KBM-7 (cell line): ENCODE data around the gene PLAGL1.
A peak's percentile ranks its signal among the peaks of the same experiment; 100 is the strongest.
"Not testable (repeated sequence)": the region's sequence is repeated elsewhere in the genome, so short reads cannot be mapped to it uniquely, and the experiment has no call there.

ENCODE experiments used
- DNase-seq: peaks from one replicate; pipeline ENCODE4 v3.0.0-alpha.2; 2015
- in situ Hi-C: fragments of 300-500 bp; cut with MboI; formaldehyde crosslinking; loops from 2 replicates; pipeline ENCODE4 v1.14.3; 2020; ENCODE audit warnings: low sequenced_read_pairs, low pct_unique_long_range_greater_than_20kb, mixed read lengths

The PLAGL1 gene

DNA sequence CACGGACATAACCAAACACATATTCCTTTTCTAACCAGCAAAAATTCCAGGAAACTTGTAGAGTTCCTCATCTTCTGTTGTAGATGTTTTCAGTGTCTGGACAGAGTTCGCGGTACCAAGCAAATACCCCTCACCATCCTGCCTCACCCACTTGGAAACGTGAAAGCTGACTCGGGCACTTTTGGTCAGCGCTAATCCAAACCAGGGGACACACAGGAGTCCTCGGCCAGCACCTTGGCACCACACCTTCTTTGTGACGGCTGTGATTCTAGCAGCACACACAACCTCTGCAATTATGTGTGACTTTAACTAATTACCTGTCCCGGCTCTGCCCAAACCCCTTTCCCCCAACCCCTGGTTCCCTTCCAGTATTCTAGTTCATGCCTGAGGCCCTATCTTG lies 58.1 kb downstream of the PLAGL1 start:
- DNase-seq, result no peak
- in situ Hi-C loops, result no loop called here

DNA sequence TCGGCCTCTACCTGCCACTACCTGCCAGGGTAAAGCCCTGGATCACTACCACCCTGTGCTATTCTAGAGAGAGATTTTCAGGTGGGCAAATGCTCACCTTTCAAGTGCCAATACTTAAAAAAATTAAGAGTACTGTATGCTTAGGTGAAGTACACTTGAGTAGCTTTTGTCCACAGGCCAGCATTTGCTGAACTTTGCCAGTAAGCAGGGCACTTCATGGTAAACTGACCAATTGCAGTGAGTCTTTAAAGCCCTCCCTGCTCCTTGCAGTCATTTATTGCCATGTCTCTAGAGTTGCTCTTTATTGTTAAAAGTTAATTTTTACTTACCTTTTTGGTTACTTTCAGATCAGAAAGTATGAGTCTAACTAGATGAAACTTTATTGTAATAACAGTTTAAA lies 58.5 kb downstream of the PLAGL1 start:
- in situ Hi-C loops, result no loop called here
- DNase-seq, result no peak

DNA sequence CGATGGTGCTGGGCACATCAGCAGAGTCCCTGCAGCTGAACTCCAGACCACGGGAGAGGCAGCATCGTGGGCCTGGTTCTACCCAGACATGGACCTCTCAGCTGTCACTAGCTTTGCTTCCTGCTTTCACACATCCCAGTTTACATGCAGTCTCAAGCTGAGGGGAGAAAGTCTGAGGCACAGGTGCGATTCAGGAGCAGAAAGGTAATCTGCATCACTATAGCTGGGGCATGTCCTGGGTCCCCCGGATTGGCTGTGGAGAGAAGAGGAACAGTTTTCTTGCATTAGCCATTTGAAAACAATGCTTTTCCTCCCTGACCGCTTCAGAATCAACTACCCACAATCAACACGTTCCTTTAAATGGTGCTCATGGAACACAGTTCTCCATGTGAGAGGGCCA lies 59.9 kb downstream of the PLAGL1 start:
- DNase-seq, result no peak
- in situ Hi-C loops, result no loop called here

DNA sequence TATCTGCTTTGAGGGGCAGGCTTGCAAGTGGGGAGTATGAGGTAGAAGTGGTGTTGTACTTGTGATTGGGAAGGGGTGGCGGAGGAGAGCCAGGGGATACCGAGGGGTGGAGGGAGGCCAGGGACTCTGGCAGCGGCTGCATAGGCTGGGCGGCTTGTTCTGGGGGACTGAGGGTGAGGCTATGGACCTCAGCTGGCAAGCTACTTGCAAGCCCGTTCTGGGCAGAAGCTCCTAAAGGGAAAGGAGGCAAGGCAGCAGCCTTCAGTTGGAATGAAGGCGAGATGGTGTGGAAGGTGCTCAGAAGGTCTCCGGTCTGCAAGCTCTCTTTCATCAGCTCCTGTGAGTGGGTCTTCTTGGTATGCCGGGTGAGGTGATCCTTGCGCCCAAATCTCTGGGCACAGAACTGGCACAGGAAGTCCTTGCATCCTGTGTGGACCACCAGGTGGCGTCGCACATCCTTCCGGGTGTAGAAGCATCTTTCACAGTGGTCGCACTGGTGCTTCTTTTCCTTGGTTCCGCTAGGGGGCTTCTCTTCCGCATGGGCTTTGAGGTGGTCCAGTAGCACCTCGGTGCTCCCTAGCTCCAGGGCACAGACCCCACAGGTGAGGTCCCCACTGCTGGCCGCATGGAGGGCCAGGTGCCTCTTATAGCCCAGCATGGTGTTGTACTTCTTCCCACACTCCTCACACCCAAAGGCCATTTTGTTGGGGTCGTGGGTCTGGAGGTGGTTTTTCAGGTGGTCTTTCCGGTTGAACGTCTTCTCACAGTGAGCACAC lies 66.0 kb downstream of the PLAGL1 start:
- DNase-seq, result peak; percentile 45
- in situ Hi-C loops, result no loop called here

DNA sequence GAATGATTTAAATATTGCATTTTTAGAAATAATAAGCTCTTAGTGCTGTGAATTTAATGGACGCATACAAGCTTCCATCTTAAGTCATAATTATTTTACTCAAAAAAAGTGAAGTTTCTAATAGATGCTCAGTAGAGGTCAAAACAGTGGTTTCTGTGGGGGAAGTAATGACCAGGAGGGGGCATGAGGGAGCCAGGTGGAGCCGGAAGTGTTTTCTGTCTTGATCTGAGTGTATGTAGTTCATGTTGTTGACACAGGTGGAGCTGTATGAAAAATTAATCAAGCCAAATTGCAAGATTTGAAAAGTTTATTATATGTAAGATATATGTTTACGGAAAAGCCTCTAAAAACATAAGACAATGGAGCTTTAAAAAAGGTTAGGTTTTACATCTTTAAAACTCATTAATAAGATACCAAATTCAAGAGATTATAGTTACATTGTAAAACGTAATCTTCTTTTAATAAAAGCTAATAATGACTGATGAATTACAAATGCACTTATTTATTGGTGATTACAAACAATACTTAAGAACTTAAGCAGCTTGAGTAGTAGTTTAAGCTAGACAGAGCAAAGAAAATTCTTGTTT lies 68.0 kb downstream of the PLAGL1 start:
- in situ Hi-C loops, result no loop called here
- peak; percentile 79 for DNase-seq

DNA sequence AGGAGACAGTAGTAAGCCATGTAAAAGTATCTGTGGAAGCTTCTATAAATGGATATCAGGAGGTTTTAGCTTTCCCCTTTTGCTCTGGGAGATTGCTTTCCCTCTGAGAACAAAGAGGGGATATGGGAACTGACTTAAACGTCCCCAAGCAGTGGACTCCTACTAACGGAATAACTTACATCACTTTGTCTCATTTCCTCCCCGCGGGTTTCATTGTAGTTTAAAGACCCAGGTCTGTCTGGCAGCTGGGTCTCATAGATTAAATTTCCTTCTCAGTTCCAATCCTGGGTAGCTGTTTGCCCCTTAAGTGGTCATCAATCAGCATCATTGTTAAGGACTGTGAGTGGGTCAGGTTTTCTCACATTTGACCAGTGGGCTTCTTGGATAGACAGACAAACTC lies 68.7 kb downstream of the PLAGL1 start:
- in situ Hi-C loops, result no loop called here
- no peak for DNase-seq

DNA sequence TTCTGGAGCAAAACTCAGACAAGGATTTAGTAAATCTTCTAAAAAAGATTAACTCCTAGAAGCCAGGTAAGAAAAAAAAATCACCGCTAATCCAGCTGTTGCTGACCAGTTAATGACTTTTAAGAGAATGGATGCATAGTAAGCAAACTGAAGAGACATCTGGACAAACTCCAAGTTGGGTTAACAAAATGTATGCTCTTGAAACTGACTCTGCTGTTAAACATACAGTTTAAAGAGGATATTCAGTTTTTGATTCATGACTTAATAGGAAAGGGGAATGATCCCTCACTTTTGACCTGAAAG lies 70.4 kb downstream of the PLAGL1 start:
- DNase-seq, result no peak
- in situ Hi-C loops, result no loop called here

DNA sequence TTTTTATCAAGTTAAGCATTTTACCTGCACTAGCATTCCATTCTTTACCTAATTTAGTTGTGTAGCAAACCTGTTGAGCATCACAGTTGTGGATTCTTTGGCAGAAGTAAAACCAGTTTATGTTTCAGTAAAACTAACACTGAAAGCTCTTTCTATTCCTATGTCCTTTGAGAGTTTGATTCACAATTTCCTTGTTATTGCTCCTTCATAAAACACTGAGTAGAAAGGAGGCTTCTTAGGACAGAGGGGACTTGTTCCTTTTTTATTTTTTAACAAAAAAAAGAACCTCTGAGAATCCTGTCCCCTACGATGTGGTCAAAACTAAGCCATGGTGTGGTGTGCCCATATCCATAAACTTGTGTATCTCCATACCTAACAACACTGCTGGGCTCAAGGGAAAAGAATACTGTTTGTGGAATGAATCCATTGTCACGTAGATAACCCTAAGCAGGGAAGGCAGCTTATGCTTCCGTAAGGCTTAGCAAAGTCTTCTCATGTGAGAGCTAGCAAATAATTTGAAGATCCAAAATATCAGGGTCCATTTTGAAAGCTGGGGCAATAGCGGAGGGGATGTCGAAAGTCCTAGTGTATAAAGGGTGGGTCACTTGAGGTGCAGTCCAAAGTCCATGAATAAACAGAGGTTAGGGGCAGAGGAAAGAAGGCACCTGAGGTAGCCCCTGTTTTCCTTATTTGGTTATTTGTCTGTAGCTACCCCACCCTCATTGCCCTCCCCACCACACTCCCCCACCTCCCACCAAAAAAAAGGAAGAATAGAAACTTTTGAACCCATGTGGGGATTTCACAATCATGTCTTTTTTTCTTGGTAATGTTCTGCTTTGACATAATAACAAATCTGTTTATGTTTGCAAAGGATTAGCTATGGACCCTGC lies 71.0 kb downstream of the PLAGL1 start:
- DNase-seq, result no peak
- in situ Hi-C loops, result no loop called here

DNA sequence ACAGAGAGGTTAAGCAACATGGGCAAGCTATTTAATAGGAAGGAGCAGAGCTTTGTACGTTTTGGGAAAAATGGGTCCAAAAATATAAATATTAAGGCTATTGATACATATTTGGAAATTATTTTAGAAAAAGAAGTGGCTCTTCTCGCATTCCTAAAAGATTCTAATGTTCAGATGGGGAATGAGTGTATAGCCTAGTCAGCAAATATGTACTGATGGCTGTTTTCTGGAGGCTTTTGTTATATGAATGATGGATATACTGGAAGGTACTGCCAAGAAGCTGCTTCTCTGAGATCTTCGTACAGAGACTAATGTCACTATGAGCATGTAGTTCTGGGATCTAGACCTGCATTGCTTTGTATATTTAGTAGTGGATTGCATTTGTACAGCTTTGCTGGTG lies 71.7 kb downstream of the PLAGL1 start:
- in situ Hi-C loops, result no loop called here
- no peak for DNase-seq

DNA sequence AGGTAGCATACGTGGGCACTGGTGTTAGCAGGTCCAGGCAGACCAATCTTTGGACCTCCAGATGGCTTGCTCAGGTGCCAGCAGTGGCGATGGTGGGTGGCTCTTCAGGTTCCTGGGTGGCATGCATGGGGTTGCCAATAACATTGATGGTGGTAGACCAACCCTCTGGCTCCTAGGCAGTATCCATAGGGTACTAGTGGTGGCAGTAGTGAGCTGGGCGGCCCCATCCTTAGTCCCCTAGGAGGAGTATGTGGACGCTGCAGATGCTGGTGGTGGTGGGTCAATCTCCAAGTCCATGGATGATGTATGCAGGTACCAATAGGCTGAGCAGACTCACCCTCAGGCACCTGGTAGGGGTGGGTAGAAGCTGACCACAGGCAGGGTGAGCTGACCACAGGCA lies 73.2 kb downstream of the PLAGL1 start:
- no peak for DNase-seq
- in situ Hi-C loops, result no loop called here

DNA sequence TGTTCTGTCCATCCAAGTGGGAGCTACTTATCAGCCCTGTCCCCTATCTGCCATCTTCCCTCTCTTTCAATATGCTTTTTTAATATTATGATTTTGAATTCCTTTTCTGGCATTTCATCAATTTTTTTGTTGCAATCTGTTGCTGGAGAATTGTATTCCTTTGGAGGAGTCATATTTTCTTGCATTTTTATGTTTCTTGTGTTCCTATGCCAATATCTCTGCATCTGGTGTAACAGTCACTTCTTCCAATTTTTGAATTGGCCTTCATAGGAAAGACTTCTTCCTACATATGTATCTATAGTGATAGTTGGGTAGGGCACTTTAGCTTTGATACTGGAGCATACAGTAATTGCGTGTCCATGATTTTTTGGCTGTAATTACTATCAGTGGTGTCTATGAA lies 73.7 kb downstream of the PLAGL1 start:
- in situ Hi-C loops, result no loop called here
- DNase-seq, result no peak

DNA sequence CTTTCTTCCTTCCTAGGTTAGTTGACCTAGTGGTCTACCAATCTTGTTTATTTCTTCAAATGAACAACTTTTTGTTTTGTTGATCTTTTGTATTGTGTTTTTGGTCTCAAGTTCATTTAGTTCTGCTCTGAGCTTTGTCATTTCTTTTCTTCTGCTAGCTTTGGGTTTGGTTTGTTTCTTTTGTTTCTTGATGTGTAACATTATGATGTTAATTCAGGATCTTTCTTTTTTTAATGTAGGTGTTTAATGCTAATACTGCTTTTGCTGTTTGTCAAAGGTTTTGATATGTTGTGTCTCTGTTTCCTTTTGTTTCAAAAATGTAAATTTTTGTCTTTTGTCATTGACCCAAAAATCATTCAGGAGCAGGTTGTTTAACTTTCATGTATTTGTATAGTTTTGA lies 78.1 kb downstream of the PLAGL1 start:
- DNase-seq, result no peak
- in situ Hi-C loops, result no loop called here

DNA sequence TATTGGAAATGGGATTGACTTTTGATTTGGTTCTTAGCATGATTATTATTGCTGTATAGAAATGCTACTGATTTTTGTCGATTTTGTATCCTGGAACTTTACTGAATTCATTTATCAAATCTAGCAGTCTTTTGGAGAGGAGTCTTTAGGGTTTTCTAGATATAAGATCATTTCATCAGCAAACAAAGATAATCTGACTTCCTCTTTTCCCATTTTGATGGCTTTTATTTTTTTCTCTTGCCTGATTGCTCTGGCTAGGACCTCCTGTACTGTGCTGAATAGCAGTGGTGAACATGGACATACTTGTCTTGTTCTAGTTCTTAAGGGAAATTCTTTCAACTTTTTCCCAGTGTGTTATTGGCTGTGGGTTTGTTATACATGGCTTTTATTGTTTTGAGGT lies 79.2 kb downstream of the PLAGL1 start:
- DNase-seq, result no peak
- in situ Hi-C loops, result no loop called here

DNA sequence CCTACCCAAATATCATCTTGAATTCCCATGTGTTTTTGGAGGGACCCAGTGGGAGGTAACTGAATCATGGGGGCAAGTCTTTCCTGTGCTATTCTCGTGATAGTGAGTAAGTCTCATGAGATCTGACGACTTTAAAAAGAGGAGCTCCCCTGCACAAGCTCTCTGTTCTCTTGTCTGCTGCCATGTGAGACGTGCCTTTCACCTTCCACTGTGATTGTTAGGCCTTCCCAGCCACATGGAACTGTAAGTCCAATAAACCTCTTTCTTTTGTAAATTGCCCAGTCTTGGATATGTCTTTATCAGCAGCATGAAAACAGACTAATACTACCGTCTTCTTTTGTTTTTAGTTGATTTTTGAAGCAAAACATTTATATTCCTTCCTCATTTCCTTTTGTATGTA lies 91.0 kb downstream of the PLAGL1 start:
- DNase-seq, in situ Hi-C loops: not testable (repeated sequence)

DNA sequence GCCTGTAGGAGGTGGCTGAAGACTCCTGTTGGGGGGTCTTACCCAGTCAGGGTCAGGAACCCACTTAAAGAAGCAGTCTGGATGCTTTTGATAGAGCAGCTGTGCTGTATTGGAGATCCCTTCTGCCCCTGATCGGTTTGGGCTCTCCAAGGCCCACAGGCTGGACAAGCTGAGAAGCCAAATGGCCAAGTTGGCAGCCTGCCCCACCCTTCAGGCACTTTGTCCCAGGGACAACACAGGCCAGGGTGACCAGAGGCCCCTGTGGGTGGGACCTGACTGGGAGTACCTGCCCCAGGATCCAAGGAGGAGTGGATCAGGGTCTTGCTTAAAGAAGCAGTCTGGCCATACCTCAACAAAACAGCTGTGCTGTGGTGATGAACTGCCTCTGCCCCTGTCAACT lies 95.4 kb downstream of the PLAGL1 start:
- no peak for DNase-seq
- in situ Hi-C loops, result no loop called here

DNA sequence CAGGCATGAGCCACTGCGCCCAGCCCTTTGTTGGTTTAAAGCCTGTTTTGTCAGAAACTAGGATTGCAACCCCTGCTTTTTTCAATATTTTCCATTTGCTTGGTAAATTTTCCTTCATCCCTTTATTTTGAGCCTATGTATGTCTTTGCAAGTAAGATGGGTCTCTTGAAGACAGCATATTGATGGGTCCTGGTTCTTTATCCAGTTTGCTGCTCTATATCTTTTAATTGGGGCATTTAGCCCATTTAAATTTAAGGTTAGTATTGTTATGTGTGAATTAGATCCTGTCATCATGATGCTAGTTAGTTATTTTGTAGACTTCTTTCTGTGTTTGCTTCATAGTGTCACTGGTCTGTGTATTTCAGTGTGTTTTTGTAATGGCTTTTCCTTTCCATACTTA lies 97.0 kb downstream of the PLAGL1 start:
- no peak for DNase-seq
- in situ Hi-C loops, result no loop called here

DNA sequence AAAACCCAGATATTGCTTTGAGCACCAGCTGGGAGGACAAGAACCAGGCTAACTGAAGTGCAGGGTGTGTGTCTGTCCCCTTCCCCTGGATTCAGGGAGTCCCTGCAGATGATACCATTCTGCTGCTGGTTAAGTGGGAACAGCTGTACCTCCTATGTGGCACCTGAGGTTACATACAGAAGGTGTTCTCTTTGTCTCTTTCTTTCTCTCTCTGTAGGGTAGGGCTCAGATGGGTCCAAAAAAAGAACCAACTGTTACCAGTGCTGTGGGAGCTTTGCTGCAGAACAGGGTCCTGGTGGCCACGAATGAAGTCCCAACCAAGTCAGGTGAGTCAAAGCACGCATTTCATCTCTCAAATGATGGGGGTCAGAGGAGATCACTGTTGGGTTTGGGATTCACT lies 105.2 kb downstream of the PLAGL1 start:
- in situ Hi-C loops, result no loop called here

DNA sequence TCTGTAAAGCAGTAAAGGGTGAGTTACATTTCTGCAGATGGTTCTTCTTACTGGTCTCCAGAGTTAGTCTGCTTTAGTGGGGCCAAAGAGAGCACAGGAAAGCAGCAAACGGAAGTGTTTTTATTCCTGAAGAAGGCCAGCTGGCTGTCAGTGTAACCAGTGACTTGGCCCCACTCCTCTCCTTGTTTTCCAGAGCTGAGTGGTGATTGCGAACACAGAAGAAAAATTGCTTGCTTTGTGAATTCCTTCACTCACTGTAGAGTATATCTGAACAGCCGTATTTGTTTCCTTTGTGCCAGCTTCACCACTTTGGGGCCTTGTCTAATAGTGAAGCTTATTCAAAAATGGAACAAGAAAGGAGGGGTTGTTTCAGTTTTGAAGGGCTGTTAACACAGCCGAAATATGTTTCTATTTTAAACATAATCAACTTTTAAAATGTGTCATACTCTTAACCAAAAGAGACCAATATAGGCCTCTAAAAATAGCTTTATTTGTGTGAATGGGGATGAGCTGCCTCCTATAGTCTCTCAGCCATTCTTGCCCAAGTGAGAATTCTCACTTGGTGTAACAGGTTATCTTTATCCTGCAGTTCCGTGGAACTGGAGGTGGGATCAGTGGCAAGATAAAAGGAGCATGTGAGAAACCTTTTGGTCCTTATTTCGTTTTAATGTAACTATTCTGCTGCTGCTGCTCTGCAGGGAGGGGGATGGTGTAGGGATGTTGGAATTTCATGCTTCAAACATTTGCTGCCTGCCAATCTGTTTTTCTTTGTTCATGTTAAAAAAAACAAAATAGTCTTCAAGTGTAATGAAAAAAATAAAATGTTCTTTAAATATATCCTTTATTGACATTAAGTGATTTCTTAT lies 105.9 kb downstream of the PLAGL1 start:
- in situ Hi-C loops, result no loop called here
- DNase-seq, result no peak

More for the DNA sequence above, 105.2 kb downstream of the PLAGL1 start:
- no peak for DNase-seq

DNA sequence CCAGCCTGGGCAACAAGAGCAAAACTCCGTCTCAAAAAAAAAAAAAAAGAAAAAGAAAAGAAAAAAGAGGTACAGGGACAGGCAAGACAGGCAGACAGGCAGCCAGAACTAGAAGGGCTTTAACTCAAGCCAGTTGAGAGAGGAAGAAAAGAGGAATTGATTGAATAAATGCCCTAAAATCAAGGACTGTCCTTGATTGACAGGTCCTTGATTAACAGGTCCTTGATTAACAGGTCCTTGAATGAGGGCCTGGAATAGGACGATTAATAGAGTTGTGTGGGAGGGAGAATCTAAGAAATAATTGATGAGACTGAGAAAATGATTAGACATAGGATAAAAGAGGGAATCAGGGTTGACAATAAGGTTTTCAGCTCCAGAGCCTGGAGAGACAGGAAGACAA lies 107.7 kb downstream of the PLAGL1 start:
- in situ Hi-C loops, result no loop called here
- DNase-seq, result no peak
